Stimulated activated CD8-positive, alpha-beta memory T cell treated with anti-CD3 and anti-CD28 coated beads, Interleukin-7, amount 100 ng/mL, for 4 hours (primary cell): ENCODE measurements around the gene TGM1.
A peak's percentile ranks its signal among the peaks of the same experiment; 100 is the strongest.

Experiments used
- DNase-seq, 2 donors: peaks; one replicate each; pipeline ENCODE4 v3.0.0-alpha.2; 2020; ENCODE audit warnings: low read depth in 2 of 2

Gene TGM1

GRCh38 chr14:24292118-24292807 is 29.3 kb upstream of the TGM1 start:
- DNase-seq = no peak

GRCh38 chr14:24291446-24292117 is 28.6 kb upstream of the TGM1 start:
- no peak for DNase-seq

- no peak for DNase-seq
Observed at GRCh38 chr14:24290746-24291145, 27.8 kb upstream of the TGM1 start.

- DNase-seq = no peak
Observed at GRCh38 chr14:24289649-24290280, 26.8 kb upstream of the TGM1 start.

- DNase-seq = no peak
Observed at GRCh38 chr14:24286996-24287395, 24.0 kb upstream of the TGM1 start.

GRCh38 chr14:24285351-24285750 is 22.4 kb upstream of the TGM1 start:
- DNase-seq = no peak

GRCh38 chr14:24284501-24285035 is 21.6 kb upstream of the TGM1 start:
- no peak for DNase-seq

GRCh38 chr14:24283796-24284460 is 21.0 kb upstream of the TGM1 start:
- no peak for DNase-seq

- no peak for DNase-seq
Observed at GRCh38 chr14:24282736-24283135, 19.8 kb upstream of the TGM1 start.

- no peak for DNase-seq
Observed at GRCh38 chr14:24281636-24282035, 18.7 kb upstream of the TGM1 start.

GRCh38 chr14:24280797-24281460 is 18.0 kb upstream of the TGM1 start:
- no peak for DNase-seq

- peak in 1 of 2 donors; percentile 17 for DNase-seq
Observed at GRCh38 chr14:24279301-24280186, 16.6 kb upstream of the TGM1 start.

- no peak for DNase-seq
Observed at GRCh38 chr14:24278424-24278823, 15.4 kb upstream of the TGM1 start.

- no peak for DNase-seq
Observed at GRCh38 chr14:24277606-24278321, 14.8 kb upstream of the TGM1 start.

GRCh38 chr14:24277071-24277470 is 14.1 kb upstream of the TGM1 start:
- no peak for DNase-seq

- DNase-seq = peak in 1 of 2 donors; percentile 20
Observed at GRCh38 chr14:24274101-24274543, 11.1 kb upstream of the TGM1 start.

- no peak for DNase-seq
Observed at GRCh38 chr14:24273422-24273998, 10.5 kb upstream of the TGM1 start.

- no peak for DNase-seq
Observed at GRCh38 chr14:24272467-24272866, 9.5 kb upstream of the TGM1 start.

GRCh38 chr14:24271834-24272263 is 8.9 kb upstream of the TGM1 start:
- no peak for DNase-seq
